DMS53 treated with DMSO at 0.1 percent for 48 hours (cell line): ENCODE results near the gene DDX20.

Experiments used
- DNase-seq: peaks from one replicate; lab custom pipeline; 2025; ENCODE audit not compliant: unreplicated experiment; lab: John Stamatoyannopoulos, UW

The DDX20 gene

DNA sequence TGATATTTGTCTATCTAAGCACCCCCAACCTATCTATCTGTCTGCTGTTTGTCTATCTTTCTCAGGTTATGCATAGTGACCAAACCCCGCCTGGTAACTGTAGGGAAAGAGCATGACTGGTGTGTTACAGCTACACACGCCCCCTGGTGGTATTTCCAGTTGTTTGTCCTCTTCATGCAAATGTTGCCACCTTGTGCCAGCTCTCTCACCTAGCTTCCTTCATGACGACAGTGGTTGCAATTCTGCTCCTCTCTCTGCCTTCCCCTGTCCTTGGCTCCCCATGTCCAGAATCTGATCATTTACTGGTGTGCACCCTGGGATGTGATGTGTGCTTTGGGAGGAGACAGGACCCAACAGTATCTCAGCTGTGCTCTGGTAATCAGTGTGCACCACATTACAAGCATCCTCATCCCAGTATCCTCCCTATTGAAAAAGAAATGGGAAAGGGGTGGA lies 8.4 kb upstream of the DDX20 start:
- DNase-seq, result peak; percentile 52

DNA sequence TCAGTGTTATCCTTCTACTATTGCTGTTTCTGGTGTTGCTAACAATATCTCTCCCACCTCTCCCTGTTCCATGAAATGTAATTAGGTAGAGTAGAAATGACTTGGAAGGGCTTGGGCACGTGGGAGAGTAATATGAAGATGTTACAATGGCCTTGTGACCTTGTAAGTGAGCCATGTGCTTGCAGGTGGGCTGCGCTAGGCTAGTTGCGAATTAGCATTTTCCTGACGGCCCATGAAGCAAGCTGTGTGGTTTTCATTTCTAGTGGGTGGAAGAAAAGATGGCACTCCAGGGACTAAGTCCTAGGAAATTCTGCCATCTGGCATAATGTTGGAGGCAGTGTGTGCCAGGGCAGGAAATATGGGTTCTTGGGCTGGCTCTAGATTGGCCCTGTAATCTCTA lies 7.8 kb upstream of the DDX20 start:
- DNase-seq, result no peak

DNA sequence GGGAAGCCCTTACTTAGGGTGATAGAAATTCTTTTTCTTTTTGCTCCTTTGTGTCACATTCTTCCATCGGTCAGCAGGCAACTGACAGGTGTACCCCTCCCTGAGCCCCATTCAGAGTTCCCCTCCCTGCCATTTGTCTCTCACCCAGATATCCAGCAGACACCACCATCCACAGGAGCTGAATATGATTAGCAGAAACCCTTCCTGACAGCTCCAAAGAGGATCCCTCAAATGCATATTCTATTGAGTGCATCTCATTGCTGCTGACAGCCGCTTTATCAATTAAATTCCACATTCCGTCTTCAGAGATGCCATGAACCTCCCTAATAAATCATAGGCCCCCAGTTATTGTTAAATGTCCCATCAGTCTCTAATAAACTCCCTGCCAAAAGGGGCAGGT lies 6.1 kb upstream of the DDX20 start:
- no peak for DNase-seq

- DNase-seq, result no peak
Measured at GRCh38 chr1:111750856-111751255, 4.8 kb upstream of the DDX20 start.

- DNase-seq, result no peak
Measured at GRCh38 chr1:111751906-111752575, 3.7 kb upstream of the DDX20 start.

- peak; percentile 34 for DNase-seq
Measured at GRCh38 chr1:111754984-111755330, 744 bp upstream of the DDX20 start.

DNA sequence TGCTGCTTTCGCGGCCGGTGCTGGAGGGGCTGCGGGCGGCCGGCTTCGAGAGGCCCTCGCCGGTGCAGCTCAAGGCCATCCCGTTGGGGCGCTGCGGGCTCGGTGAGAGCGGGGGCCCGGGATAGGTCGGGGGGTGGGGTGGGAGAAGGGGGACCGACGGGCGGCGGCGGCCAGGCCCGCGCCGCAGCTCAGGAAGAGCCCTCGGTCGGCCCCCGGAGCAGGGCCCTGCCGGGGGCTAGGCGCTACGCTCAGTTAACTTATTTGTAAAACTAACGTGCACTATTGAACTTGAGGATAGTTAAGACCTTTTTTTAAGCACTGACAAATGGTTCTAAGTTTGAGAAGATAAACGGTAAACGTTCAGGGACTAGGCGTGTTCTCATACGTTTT lies 418 bp downstream of the DDX20 start:
- no peak for DNase-seq

DNA sequence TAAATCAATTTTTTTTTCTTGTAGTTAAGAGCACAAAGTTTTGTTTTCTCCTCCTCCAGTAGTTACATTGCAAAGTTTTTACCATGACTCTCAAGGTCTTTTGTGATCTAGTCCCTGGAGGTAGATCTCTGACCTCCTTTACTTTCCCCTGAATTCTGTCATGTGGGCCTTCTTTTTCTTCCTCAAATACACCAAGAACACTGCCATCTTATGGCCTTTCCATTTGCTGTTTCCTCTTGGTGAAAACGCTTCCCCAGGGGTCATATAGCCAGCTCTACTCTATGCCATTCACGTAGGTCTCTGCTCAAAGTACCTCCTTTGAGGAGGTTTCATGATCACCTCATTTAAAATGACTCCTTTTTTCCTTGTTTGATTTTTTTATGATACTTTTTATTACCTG lies 2.7 kb downstream of the DDX20 start:
- DNase-seq, result no peak

- no peak for DNase-seq
Measured at GRCh38 chr1:111761717-111762116, 6.0 kb downstream of the DDX20 start.

- DNase-seq, result no peak
Measured at GRCh38 chr1:111762332-111762731, 6.6 kb downstream of the DDX20 start.

GRCh38 chr1:111768023-111768422 lies 12.3 kb downstream of the DDX20 start:
- peak; percentile 80 for DNase-seq

DNA sequence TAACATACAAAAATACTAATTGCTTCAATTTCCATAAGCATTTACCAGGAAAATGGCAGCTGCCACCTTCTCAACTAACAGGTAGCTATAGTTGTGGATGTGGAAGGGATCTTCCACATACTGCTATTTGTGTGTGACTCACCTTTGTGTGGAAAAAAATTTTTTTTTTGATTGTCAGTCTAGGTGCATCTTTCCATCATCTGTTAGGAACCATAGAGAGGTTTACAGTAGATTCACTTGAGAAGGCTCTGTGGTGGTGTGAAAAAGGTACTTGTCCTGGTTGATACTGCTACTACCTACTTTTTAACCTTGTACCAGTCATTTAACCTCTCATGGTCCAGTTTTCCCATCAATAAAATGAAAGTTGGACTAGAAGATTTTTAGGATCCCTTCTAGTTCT lies 12.9 kb downstream of the DDX20 start:
- DNase-seq, result no peak

DNA sequence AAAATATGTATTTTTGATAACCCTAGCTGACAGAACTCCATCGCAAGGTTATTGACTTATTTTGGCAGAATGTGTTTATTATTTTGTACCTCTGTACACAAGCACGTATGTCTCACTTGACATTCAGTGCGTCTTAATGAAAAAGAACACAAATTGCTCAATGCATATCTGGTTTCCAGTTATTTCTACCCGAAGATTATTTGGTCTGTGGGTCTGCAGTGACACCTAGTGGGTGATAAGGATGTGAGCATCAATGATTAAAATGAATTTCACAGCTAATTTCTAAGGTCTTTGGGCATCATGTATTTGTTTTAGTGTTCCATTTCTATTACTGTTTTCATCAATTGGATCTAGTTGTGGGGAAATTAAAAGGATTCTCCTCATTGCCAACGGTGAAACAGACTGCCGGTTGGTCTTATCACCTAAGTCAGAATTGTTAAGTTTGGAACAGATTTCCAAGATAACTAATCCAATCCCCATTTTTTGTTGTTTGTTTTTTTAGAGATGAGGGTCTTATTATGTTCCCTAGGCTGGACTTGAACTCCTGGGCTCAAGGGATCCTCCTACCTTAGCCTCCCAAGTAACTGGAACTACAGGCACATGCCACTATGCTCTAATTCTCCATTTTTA lies 13.9 kb downstream of the DDX20 start:
- peak; percentile 72 for DNase-seq

- DNase-seq, result no peak
Measured at GRCh38 chr1:111770916-111771315, 15.2 kb downstream of the DDX20 start.

GRCh38 chr1:111775966-111776365 lies 20.3 kb downstream of the DDX20 start:
- no peak for DNase-seq

DNA sequence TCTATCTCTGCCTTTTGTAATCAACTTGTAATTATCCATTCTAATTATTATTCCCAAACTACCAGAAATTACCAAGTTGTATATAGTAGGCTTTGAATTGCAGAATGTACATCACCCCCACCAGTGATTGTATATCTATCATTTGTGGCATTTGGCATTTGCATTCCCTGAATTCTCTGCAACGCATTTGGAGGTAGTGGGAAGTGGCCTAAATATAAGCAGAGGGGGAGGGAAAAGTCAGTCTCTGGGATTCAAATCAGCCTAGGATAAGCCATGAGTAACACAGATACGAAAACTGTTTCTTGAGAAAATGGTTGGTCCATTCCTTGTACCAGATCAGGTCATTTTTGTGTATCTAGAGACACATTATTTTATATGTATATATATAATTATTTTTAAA lies 20.7 kb downstream of the DDX20 start:
- no peak for DNase-seq

GRCh38 chr1:111776861-111777260 lies 21.2 kb downstream of the DDX20 start:
- DNase-seq, result no peak

DNA sequence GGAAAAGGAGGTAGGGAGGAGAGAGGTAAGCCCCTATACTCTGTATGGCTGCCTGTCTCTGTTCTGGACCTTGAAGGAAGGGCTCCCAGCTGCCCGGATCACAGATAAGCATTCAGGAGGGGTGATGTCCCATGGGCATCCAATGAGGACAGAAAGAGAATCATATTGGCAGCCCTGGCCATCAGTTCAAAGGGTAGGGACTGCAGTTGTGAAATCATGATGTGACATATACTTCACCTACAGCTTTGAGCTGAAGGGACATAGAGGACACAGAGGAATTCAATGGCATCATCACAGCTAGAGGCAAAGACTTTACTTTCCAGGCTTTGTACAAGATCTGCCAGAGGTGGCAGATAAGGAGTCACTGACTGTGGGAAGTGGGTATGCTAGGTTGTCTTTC lies 21.6 kb downstream of the DDX20 start:
- DNase-seq, result no peak

- DNase-seq, result no peak
Measured at GRCh38 chr1:111778066-111778465, 22.4 kb downstream of the DDX20 start.

- no peak for DNase-seq
Measured at GRCh38 chr1:111778541-111779051, 22.9 kb downstream of the DDX20 start.

DNA sequence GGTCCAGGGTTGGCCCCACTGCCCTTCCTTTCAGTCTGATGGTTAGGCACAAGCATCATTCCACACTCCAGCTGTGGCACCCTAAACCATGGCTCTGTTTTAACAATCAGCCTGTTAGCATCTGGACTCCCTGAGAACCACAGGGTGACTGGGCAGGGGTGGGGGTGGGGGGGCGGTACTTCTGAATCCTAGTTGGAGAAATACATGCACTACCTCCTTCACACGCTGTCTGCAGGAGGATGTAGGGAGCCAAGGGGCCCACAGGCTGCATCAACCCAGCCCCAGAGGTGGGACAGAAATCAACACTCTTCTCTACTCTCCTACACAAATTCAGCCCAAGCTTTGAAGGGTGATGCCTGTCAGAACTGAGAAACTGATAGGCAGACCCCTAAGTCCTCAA lies 23.8 kb downstream of the DDX20 start:
- no peak for DNase-seq

DNA sequence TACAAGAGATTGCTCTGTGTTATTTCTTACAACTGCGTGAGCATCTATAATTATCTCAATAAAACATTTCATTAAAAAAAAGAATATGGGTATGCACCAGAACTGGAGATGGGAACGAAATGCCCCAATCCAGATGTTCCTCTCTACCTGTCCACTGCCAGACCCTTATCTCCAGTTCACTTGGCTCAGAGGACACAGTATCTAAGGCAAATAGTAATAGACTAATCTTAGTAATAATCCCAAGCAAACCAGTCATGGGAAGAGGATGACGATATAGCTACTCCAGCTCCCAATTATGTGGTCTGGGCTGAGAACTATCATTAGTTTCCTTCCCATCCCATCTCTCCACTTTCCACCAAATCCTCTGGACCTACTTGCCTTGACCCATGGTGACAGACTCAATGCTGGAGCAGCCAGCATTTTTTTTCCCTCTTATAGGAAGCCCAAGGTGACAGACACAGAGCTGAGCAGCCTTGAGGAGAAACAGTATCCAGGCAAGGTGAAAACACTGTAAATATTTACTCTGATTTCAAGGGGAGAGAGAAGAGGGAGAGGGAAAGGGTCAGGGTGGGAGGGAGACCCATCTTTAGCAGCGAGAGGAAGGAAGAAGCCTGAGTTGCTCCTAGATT lies 28.7 kb downstream of the DDX20 start:
- no peak for DNase-seq
